ENCODE measurements around the gene CPN2.

DNA sequence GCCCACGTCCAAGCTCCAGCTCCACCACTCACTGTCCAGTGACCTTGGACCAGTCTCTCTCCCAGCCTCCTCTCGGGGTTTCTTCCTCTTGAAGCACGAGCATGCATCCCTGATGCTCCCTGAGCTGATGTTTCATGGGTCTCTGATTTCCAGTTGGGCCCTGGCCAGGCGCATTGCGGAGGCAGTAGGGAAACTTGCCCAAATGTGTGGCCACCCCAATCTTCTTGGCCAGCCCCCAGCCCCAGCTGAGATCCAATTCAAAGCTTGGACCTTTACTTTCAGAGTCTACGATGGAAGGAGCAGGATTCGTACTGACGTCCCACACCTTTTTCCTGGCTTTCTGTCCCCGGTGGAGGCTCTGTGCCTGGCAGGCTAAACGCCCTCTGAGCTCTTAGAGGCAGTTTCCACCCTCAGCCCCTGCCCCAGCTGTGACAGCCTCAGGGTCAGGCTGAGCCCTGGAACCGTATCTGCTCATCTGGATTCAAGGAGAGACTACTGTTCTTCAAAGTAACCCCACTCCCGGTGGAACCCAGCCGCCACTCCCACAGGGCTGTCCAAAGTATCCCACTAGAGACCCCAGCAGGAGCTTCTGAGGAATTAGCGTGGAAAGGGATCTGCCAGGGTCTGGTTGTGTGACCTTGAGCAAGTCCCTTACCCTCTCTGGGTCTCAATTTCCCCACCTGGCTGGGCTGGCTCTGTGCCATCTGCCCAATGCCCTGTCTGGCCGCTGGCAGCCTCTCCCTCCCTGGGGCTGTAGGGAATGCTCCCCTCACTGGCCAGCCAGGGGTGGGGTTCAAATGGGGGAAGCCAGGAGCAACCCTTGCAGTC is 37.4 kb downstream of the CPN2 start:
- TF ChIP-seq, protein P1, sequence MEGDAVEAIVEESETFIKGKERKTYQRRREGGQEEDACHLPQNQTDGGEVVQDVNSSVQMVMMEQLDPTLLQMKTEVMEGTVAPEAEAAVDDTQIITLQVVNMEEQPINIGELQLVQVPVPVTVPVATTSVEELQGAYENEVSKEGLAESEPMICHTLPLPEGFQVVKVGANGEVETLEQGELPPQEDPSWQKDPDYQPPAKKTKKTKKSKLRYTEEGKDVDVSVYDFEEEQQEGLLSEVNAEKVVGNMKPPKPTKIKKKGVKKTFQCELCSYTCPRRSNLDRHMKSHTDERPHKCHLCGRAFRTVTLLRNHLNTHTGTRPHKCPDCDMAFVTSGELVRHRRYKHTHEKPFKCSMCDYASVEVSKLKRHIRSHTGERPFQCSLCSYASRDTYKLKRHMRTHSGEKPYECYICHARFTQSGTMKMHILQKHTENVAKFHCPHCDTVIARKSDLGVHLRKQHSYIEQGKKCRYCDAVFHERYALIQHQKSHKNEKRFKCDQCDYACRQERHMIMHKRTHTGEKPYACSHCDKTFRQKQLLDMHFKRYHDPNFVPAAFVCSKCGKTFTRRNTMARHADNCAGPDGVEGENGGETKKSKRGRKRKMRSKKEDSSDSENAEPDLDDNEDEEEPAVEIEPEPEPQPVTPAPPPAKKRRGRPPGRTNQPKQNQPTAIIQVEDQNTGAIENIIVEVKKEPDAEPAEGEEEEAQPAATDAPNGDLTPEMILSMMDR (IDR thresholded peaks at IDR 0.05) = no peak
- no peak for TF ChIP-seq POLR2AphosphoS5 (IDR thresholded peaks at IDR 0.05)
